IPS-18c (cell line): Measurements from ENCODE around the gene PRKCE.

Source experiments
- H3K4me3 ChIP-seq: 2 replicates; pipeline ENCODE4 v1.7.0; 2013; ENCODE audit warnings: low read depth, mild to moderate bottlenecking, low read length, moderate library complexity; ENCODE audit not compliant: insufficient read depth
- H3K9me3 ChIP-seq: one replicate; pipeline ENCODE4 v1.6.1; 2013; ENCODE audit warnings: mild to moderate bottlenecking, low read length, moderate library complexity; ENCODE audit not compliant: control insufficient read depth, insufficient read depth

Gene PRKCE

DNA sequence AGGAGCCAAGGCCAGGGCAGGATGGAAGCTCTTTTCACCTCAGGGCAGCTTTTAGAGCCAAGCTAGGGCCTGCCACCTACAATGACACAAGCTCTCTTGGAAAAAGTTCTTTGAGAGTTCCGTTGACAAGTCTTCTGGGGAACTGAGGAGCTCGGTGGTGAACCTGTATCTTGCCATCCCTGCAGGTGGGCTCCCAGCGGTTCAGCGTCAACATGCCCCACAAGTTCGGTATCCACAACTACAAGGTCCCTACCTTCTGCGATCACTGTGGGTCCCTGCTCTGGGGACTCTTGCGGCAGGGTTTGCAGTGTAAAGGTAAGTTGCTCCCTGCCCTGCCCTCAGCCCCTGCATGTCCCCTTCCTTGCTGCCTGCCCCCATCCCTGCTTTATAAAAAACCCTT is 332.9 kb downstream of the PRKCE start:
- H3K4me3 ChIP-seq: no peak overlapping the region
- no peaks in the 10 kb centered on the region for H3K9me3 ChIP-seq

DNA sequence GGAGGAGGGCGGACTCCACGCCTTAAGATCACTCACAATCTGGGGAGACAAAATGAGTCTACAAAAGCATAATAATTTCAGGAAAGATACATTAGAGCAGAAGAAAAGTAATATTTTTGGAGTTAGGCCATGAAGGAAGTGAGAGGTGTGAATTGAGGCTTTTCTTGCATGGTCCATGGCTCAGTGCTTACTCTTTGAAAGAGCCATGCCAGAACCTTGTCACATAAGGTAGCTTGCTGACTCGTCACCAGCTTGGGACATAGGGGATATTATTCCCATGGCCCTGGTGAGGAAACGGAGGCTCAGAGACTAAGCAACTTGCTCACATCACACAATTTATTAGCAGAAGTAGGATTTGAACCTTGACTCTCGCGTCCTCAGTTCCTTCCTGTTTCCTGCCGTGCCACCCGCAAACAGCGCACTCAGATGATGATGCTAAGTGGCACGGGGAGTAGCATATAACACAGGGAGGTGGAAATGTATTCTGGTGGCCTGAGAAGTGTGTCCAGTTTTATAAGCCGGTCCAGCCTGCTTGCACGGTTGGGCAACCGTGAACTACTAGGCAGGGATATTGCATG is 333.5 kb downstream of the PRKCE start:
- no peak overlapping the region for H3K4me3 ChIP-seq
- H3K9me3 ChIP-seq: no peaks in the 10 kb centered on the region

DNA sequence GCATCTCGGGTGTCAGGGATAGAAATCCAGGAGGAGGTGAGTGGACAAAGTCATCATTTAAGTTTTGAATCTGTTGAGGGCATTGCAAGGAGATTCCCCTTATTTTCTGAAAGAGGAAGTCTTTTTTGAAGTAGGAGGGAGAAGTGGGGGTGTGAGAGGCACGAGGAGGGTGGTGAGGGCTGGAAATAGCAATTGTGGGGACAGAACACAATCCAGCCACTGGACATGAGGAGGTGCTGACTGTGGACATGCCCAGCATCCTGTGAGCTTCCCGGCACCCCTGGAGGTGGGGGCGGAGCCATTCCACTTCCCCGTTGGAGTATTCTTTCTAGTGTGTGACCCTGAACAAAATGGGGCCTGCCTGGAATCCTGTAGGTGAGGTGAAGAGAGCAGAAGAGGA is 335.0 kb downstream of the PRKCE start:
- no peaks in the 10 kb centered on the region for H3K9me3 ChIP-seq
- no peak overlapping the region for H3K4me3 ChIP-seq

DNA sequence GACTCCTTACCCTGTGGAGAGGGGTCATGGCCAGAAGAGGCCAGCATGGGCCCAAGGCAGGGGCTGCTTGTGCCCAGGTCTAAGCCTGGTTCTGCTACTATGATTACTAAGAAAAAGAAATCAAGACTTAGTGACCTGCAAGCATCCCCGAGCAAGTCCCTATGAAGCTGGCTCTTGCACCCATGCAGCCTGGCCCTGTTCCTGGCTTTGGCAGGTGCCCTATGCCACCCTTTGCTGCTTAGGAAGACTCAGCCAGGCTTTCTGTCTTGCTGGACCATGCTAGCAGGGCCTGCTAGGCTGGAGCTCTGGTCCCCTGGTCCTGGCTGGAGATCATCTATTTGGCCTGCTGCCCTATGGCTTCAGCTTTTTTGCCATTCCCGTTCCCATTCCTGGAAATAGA is 336.4 kb downstream of the PRKCE start:
- H3K9me3 ChIP-seq: no peaks in the 10 kb centered on the region
- H3K4me3 ChIP-seq: no peak overlapping the region

DNA sequence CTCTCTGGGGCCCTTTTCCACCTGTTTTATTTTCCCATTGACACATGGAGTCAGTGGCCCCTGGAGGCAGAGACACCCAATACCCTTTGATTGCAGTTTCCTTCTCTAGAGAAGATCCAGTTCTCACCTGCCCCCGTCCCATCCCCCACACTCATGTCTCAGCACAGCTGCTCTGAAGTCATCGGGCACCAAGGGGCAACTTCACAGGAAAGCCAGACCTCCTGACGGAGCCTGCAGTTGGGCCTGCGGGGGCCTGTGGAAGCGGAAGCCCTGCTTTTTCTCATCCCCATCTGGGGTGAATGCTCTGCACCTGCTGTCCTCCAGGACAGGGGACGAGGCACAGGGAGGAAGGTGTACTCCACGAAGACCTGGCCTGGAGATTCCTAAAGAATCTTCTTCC is 337.4 kb downstream of the PRKCE start:
- Histone ChIP-seq H3K9me3 (no peaks in the 10 kb centered on the region), H3K4me3 (no peak overlapping the region)

DNA sequence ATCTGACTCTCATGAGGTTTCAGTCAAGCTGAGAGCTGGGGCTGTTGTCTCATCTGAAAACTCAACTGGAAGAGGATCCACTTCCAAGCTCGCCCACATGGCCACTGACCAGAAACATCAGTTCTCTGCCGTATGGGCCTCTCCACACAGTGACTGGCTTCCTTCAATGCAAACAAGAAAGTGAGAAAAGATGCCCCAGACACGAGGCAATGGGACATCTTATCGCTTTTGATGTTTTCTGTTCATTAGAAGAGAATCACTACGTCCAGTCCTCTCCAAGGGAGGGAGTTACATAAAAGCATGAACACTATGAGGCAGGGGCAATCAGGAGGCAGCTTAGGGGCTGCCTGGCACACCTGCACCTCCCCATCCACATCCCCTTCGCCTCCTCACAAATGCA is 338.7 kb downstream of the PRKCE start:
- Histone ChIP-seq H3K4me3 (no peak overlapping the region), H3K9me3 (no peaks in the 10 kb centered on the region)

DNA sequence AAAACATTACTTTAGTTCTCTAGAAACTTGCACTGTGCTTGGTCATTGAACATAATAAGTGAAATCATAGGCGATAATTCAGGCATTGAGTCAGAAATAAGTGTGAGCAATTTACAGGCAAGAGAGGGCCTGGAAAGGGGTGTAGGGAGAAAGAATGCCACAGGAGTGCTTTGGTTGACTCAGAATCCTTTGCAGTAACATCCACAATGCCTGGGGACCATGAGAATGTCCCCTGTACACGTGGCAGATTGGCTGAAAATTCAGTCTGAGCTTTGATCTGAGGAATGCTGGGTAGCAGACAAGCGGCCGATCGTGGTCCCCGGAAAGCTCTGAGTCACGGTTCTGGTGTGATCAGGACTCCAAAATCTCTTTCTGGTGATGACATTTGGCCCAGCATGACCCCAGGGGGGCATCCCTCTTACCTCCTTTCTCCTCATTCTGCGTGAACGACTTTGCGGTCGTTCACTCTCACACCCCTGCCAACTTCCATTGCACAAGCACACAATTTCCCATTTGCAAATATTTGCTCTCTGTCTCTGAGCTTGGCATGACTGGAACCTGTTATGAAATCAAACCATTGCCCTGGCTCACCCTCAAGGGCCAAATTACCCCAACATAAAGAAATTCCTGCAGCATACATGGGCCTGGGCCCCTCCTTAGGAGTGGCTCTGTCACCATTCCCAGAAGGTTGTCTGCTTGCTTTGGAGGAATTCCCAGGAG is 340.7 kb downstream of the PRKCE start:
- no peaks in the 10 kb centered on the region for H3K9me3 ChIP-seq
- H3K4me3 ChIP-seq: no peak overlapping the region

DNA sequence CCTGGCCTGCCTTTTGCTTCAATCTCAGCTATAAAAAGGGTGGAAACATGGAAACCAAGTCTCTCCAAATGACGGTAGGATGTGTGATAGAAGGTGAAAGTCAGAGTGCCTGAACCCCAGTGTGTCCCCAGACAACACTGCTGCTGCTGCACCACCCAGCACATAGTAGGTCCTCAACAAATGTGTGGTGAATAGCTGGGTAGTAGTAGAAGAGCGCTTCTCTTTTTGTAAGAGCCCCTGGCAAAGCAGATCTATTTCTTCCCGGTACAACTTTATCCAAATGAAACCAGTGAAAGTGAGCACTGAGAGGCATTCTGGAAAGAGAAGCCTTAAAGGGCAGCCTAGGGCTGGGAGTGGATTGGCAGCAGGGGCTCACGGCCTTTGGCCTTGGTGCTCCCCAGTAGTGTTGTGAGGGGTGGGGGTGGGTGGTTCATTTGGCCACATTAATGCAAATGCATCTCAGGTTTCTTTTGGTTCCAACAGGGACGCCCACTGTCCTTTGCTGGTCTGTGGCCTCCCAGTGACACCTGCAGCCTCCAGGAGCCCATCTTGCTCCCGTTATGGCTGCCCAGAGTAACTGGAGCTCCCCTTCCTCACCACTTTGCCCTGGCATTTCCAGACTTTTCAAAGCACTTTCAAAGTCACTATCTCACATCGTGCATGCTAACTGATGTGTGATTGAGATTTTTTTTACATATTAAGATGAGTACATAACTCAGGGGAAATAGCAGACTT is 341.4 kb downstream of the PRKCE start:
- no peak overlapping the region for H3K4me3 ChIP-seq
- no peaks in the 10 kb centered on the region for H3K9me3 ChIP-seq

DNA sequence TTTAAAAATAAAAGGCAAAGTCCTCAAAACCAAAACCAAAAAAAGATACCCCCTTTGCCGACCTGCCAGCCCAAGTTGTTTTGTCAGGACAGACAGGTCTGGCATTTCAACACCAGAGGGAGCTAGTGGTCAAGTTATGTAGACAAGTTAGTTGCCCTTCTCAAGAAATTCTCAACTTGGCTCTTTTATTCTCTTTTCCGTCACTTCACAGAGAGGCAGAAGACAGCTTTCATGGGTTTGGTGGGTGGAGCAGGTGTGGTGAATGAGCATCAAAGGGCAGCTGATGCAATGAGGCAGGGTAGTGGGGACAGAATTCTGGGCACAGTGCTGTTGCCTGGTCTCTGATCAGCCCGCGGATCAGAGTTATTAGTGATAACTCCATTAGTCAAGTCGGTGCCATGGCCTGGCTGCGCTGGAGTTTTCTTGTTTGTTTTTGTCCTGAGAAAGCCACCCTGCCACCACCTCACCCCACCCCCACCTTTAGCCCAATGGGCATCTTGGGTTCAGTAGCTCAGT is 342.1 kb downstream of the PRKCE start:
- H3K4me3 ChIP-seq: no peak overlapping the region
- H3K9me3 ChIP-seq: no peaks in the 10 kb centered on the region

DNA sequence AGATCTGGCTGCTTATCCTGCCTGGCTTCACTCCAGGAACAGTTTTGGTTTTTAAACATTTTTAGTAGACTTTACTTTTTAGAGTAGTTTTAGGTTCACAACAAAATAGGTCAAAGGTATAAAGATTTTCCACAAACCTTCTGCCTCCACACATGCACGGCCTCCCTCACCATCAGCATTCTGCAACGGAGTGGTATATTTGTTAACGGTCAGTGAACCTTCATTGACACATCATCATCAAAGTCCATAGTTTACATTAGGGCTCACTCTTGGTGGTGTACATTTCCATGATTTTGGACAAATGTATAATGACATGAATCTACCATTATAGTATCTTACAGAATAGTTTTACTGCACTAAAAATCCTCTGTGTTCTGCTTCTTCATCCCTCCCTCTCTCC is 342.6 kb downstream of the PRKCE start:
- no peaks in the 10 kb centered on the region for H3K9me3 ChIP-seq

DNA sequence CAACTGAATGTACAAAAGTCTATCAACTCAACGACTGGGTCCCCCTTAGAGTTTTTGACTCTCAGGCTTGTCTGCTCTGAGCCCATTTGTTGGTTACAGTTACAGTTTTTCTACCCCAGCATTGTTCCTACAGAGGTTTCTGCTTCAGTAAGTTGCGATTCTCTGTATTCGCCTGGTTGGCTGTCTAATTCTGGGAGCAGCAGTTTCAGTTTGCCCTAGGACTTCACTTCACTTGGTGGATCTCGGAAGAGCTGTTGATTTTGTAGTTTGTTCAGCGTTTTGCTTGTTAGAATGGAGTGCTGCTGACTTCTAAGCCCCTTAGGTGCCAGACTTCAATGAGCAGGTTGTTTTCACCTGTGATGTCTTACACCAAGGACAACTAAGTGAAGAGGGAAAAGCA is 349.2 kb downstream of the PRKCE start:
- H3K9me3 ChIP-seq: no peaks in the 10 kb centered on the region
- no peak overlapping the region for H3K4me3 ChIP-seq

More for the DNA sequence above, 342.6 kb downstream of the PRKCE start:
- H3K4me3 ChIP-seq: no peak overlapping the region

DNA sequence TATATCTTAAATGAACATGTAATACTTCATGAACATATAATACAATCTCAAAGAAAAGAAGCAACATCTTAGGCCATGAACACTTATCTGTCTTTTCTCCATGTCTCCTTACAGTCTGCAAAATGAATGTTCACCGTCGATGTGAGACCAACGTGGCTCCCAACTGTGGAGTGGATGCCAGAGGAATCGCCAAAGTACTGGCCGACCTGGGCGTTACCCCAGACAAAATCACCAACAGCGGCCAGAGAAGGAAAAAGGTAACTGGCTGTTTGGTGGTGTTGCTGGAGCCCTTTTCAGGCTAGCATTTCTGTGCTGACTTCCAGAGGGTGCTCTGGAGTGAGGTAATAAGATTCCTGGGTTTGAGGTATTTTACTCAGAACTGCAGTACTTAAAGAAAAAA is 349.8 kb downstream of the PRKCE start:
- Histone ChIP-seq H3K4me3 (no peak overlapping the region), H3K9me3 (no peaks in the 10 kb centered on the region)

DNA sequence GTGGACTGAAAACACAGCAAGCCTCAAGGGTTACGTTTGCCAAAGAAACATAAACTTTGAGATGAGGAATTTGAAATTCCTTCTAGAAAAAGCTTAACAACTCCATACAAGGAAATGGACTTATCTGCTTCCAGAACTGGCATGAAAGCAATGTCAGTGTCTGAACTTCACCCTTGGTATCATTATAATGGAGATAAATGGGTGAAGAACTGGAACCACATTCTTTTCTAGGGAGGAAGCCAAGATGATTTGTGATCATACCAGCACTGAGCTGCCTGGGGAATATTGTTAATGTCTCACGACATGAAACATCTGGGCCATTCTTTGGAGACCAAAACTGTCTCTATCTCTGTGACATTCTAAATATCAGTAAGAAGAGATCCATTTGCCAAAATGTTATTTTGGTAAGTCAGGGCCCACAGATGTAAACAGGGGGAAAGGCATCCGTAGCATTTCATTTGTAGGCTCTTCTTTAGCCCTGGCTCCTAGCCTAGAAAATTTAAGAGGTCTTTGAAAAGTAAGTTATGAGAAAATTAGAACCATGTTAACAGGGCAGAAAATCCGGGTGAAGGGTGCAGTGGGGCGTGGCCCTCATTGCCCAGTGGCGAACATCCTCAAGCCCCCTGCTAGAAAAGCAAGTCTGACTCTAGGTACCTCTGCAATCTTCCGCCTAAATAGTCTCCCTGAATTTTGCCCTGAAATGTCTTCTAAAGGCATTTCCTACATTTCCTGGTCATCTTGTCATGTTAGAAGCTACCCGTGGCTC is 350.4 kb downstream of the PRKCE start:
- Histone ChIP-seq H3K4me3 (no peak overlapping the region), H3K9me3 (no peaks in the 10 kb centered on the region)

DNA sequence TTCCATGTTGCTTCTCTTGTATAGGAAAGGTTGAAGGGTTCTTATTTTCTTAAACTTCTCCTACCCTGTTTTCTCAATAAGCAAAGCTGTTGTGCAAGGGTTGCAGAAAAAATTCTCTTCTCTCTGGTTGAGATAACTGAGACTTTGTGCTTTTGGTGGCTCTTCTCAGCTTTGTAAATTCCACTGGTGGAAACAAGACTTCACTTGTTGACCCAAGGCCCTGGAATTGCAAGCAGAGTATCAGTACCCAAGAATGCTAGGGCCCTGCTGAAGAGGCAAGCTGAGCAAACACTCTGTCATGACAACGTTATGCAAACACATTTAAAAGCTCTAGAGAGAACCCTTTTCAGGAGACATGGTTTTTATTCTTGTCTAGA is 351.0 kb downstream of the PRKCE start:
- Histone ChIP-seq H3K4me3 (no peak overlapping the region), H3K9me3 (no peaks in the 10 kb centered on the region)

DNA sequence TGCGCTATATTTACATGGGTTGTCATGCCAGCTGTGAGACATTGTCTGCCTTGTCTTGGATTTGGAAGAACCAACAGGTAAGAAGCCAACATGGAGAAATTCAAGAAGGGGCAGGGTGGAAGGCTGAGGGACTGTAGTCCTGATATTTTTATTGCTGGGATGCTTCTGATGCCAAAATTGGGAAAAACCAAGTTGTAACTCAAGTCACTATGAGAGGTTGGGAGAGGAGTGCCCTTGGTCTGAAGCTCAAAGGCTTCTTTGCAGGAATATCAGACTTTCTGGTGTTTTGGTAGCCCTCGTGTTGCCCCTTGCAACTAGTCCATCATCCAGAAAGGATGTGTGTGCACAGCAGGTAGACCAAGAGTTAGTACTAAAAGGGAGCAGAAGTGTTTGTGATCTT is 351.5 kb downstream of the PRKCE start:
- Histone ChIP-seq H3K4me3 (no peak overlapping the region), H3K9me3 (no peaks in the 10 kb centered on the region)

DNA sequence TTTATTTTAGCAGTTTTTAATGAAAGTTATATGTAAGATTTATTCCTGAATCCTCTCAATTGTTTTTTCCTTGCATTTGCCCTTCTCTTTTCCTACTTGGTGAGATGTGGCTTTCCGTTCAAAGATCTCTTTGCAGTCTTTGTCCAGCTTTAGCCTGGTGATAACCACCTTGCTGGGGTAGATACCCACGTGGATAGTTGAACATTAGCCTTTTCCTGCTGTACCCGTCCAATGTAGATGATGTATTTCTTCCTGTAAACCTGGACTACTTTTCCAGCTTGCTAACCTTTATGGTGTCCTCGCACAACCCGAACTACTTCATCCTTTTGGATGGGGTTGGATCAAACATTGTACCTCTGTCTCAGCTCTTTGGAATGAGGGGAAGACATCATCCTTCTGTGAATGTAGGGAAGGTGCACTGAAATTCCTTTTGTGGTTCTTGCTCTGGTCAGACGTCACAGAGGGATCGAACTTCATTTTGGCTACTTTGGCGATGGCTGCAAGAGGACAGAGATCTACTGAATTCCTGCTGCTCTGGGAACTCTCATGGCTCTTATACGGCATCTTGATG is 352.5 kb downstream of the PRKCE start:
- Histone ChIP-seq H3K9me3 (no peaks in the 10 kb centered on the region), H3K4me3 (no peak overlapping the region)

DNA sequence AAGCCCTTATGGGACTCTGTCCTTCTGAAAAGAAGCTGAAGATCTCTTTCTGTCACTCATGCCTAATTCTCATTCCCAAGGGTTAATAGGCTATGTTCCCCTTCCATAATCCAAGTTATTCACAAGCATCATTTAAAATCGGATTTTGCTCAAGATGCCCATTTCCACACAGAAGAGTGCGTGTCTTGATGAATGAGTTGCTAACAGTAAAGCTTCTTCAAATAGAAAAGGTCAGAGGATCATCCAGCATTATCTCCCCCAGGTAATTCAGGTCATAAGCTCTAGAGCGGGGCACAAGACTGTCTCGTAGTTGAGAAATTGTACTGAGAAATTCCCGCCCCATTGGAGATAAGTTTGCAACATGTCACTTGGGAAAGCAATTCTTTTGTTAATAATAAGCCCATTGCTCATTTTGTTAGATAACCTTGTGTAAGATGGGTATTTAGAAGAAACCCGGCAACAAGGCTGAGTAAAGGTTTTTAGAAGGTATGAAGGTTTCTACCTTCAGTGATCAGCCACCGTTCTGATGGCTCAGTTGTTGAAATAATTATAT is 355.1 kb downstream of the PRKCE start:
- Histone ChIP-seq H3K4me3 (no peak overlapping the region), H3K9me3 (no peaks in the 10 kb centered on the region)
